ENCODE data around the gene ANK3. TPM values are rescaled to one million over a fixed set of nuclear protein-coding genes. Genes with fewer than 3 reads are reported as not detected.

The ANK3 gene
- total RNA-seq, 1 donor from 2014 or later: 87.6 TPM

DNA sequence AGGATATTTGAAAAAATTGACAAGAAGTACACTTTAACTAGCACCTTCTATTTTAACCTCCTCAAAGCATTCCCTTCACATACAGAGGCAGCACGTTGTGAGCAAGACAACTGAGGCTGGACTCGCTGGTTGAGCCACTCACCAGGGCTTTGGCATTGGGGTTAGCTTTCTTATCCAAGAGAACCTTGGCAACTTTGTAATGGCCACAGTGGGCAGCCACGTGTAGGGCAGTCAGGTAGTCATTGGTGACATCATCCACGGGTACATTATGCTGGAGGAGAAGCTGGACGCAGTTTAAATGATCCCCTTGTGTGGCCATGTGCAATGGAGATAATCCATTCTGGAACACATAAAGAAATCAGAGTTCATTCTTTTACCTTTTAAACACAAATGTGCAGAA, 181.8 kb downstream of the ANK3 start:
- no peaks in the 10 kb centered on the region for H3K27me3 Mint-ChIP-seq
- H3K36me3 Mint-ChIP-seq (ENCODE audit: insufficient read depth): peaks cover 8% of the 10 kb centered on the region
- H3K4me1 Mint-ChIP-seq (ENCODE audit: low read depth): peaks cover 2% of the 10 kb centered on the region
- H3K4me3 Mint-ChIP-seq (ENCODE audit: low read depth): no peak overlapping the region
- DNase-seq (ENCODE audit: low spot score, unreplicated experiment): no peak
- peaks cover 5% of the 10 kb centered on the region for H3K9me3 Mint-ChIP-seq (ENCODE audit: low read depth)
- no peak overlapping the region for H3K27ac Mint-ChIP-seq
- TF ChIP-seq CTCF (IDR thresholded peaks at IDR 0.05; ENCODE audit: unreplicated experiment): no peak

DNA sequence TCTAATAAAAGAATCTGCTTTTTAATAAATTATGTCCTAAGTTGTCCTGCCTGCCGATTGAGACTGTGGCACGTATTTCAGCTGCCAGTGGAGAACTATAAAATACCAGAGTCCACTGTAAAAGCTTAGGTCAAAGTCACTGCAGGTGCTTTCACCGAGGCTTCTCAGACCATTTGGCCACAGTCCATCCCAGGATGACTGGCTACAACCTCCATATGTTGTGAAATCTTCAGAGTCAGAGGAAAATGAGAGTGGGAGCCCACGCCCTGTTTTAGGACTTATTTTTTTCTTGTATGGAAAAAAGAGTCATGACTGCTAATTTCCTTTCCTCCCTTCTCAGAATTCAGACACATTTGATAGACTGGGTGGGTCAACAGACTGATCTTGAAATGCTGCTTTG, 182.9 kb downstream of the ANK3 start:
- no peak for TF ChIP-seq CTCF (IDR thresholded peaks at IDR 0.05; ENCODE audit: unreplicated experiment)
- Mint-ChIP-seq H3K27me3 (no peaks in the 10 kb centered on the region), H3K9me3 (ENCODE audit: low read depth) (no peaks in the 10 kb centered on the region), H3K27ac (no peak overlapping the region), H3K36me3 (ENCODE audit: insufficient read depth) (peaks cover 4% of the 10 kb centered on the region), H3K4me1 (ENCODE audit: low read depth) (peaks cover 2% of the 10 kb centered on the region), H3K4me3 (ENCODE audit: low read depth) (no peak overlapping the region)
- no peak for DNase-seq (ENCODE audit: low spot score, unreplicated experiment)

- Mint-ChIP-seq H3K4me1 (ENCODE audit: low read depth) (peaks cover 3% of the 10 kb centered on the region), H3K9me3 (ENCODE audit: low read depth) (no peaks in the 10 kb centered on the region), H3K36me3 (ENCODE audit: insufficient read depth) (no peaks in the 10 kb centered on the region), H3K27ac (no peak overlapping the region), H3K27me3 (no peaks in the 10 kb centered on the region), H3K4me3 (ENCODE audit: low read depth) (no peak overlapping the region)
- DNase-seq (ENCODE audit: low spot score, unreplicated experiment): no peak
- TF ChIP-seq CTCF (IDR thresholded peaks at IDR 0.05; ENCODE audit: unreplicated experiment): no peak
Measured at GRCh38 chr10:60205741-60206140, 183.9 kb downstream of the ANK3 start.

DNA sequence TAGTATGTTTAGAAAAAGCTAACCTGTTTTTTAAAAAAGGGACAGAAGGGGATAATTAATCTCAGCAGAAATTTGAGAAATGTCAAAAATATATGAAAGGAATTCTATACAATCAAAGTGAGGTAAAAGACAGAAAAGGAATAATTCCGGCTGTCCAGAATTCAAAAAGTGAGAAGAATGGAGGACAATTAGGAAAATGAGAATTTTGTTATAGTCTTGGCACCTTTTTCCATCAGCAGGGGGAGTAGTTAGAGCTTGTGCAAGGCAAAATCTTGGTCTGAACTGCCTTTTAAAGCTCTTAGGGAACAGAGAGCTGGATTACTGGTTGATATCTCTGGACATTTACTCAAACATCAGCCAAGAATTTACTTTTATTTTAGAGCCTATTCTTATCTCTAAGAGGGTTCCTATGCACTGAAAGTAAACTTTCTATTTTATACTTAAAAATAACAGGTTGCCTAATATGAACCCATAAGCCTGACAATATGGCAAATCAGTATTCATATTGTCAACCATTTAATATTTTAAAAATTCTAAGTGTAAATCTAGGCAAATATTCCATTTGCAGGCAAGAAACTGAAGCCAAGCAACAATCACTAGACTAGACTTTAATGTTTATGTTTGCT, 185.6 kb downstream of the ANK3 start:
- DNase-seq (ENCODE audit: low spot score, unreplicated experiment): no peak
- H3K27ac Mint-ChIP-seq: no peak overlapping the region
- TF ChIP-seq CTCF (IDR thresholded peaks at IDR 0.05; ENCODE audit: unreplicated experiment): peak; percentile 69
- H3K4me3 Mint-ChIP-seq (ENCODE audit: low read depth): no peak overlapping the region
- H3K9me3 Mint-ChIP-seq (ENCODE audit: low read depth): no peaks in the 10 kb centered on the region
- no peaks in the 10 kb centered on the region for H3K27me3 Mint-ChIP-seq
- peaks cover 3% of the 10 kb centered on the region for H3K4me1 Mint-ChIP-seq (ENCODE audit: low read depth)
- H3K36me3 Mint-ChIP-seq (ENCODE audit: insufficient read depth): no peaks in the 10 kb centered on the region

DNA sequence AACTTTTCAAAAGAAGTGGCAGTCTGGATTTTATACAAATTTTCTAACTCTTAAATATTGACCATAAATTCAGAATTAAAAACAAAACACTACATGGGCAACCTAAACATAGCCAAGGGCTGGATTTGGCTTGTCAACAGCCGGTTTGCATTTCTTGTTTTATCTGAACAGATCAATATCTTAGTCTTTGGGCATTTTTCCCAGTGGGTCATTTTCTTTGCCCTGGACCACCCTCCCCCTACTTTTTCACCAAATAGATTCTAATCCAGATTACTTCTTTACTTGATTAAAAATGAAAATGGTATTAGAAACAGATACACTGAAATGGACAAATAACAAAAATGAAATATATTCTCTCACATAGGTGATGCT, 189.0 kb downstream of the ANK3 start:
- no peak overlapping the region for H3K4me3 Mint-ChIP-seq (ENCODE audit: low read depth)
- no peak for DNase-seq (ENCODE audit: low spot score, unreplicated experiment)
- H3K9me3 Mint-ChIP-seq (ENCODE audit: low read depth): no peaks in the 10 kb centered on the region
- TF ChIP-seq CTCF (IDR thresholded peaks at IDR 0.05; ENCODE audit: unreplicated experiment): no peak
- H3K27ac Mint-ChIP-seq: no peak overlapping the region
- H3K36me3 Mint-ChIP-seq (ENCODE audit: insufficient read depth): peaks cover 14% of the 10 kb centered on the region
- peaks cover 9% of the 10 kb centered on the region for H3K4me1 Mint-ChIP-seq (ENCODE audit: low read depth)
- no peaks in the 10 kb centered on the region for H3K27me3 Mint-ChIP-seq
